H9 (cell line): ENCODE results near the gene CMTM2. TPM values are rescaled to one million over a fixed set of nuclear protein-coding genes. Genes with fewer than 3 reads are reported as not detected.

Source experiments
- DNase-seq: peaks from one replicate; pipeline ENCODE4 v3.0.0-alpha.2; 2017
- H2AFZ ChIP-seq: one replicate; pipeline ENCODE4 v1.6.1; 2013; ENCODE audit warnings: mild to moderate bottlenecking, low read length, control low read depth, moderate library complexity
- H2AK5ac ChIP-seq: 2 replicates; pipeline ENCODE4 v1.6.1; 2013; ENCODE audit warnings: low read length, control low read depth, mixed read lengths; ENCODE audit not compliant: insufficient read length
- H2BK120ac ChIP-seq: one replicate; pipeline ENCODE4 v1.6.1; 2013; ENCODE audit warnings: low read depth, mild to moderate bottlenecking, low read length, control low read depth, inconsistent platforms; ENCODE audit not compliant: poor library complexity, severe bottlenecking
- H2BK12ac ChIP-seq: 2 replicates; pipeline ENCODE4 v1.6.1; 2013; ENCODE audit warnings: low read length, control low read depth, mixed read lengths, low read depth; ENCODE audit not compliant: insufficient read length
- H2BK15ac ChIP-seq: 2 replicates; pipeline ENCODE4 v1.6.1; 2013; ENCODE audit warnings: low read depth, low read length, control low read depth
- H2BK20ac ChIP-seq: one replicate; pipeline ENCODE4 v1.6.1; 2013; ENCODE audit warnings: low read depth, mild to moderate bottlenecking, low read length, control low read depth, inconsistent platforms; ENCODE audit not compliant: poor library complexity, severe bottlenecking
- H2BK5ac ChIP-seq: 2 replicates; pipeline ENCODE4 v1.6.1; 2013; ENCODE audit warnings: low read length, control low read depth, mixed read lengths; ENCODE audit not compliant: insufficient read length
- H3K14ac ChIP-seq: 2 replicates; pipeline ENCODE4 v1.6.1; 2013; ENCODE audit warnings: low read length, control low read depth; ENCODE audit not compliant: insufficient read depth
- H3K18ac ChIP-seq: 2 replicates; pipeline ENCODE4 v1.6.1; 2013; ENCODE audit warnings: low read depth, mild to moderate bottlenecking, mixed read lengths, low read length, control low read depth; ENCODE audit not compliant: insufficient read length
- H3K23ac ChIP-seq: 2 replicates; pipeline ENCODE4 v1.6.1; 2013; ENCODE audit warnings: low read length, control low read depth, mixed read lengths, low read depth; ENCODE audit not compliant: insufficient read length
- H3K23me2 ChIP-seq: 2 replicates; pipeline ENCODE4 v1.6.1; 2013; ENCODE audit warnings: low read depth, mild to moderate bottlenecking, mixed read lengths, low read length, control low read depth; ENCODE audit not compliant: insufficient read length, poor library complexity, severe bottlenecking
- H3K27ac ChIP-seq: 2 replicates; pipeline ENCODE4 v1.5.1; 2013; ENCODE audit warnings: low read length, control low read depth, mixed read lengths, low read depth; ENCODE audit not compliant: insufficient read length
- H3K27me3 ChIP-seq: 2 replicates; pipeline ENCODE4 v1.6.1; 2013; ENCODE audit warnings: low read length, control low read depth, inconsistent platforms; ENCODE audit not compliant: insufficient read depth
- H3K4ac ChIP-seq: 2 replicates; pipeline ENCODE4 v1.6.1; 2013; ENCODE audit warnings: low read depth, mild to moderate bottlenecking, control low read depth, inconsistent platforms, low read length, moderate library complexity
- H3K4me1 ChIP-seq: 2 replicates; pipeline ENCODE4 v1.6.1; 2013; ENCODE audit warnings: low read length, control low read depth, inconsistent platforms; ENCODE audit not compliant: insufficient read depth
- H3K4me2 ChIP-seq: 2 replicates; pipeline ENCODE4 v1.6.1; 2013; ENCODE audit warnings: low read length, control low read depth, mixed read lengths; ENCODE audit not compliant: insufficient read length, insufficient read depth
- H3K56ac ChIP-seq: 2 replicates; pipeline ENCODE4 v1.6.1; 2013; ENCODE audit warnings: low read depth, mild to moderate bottlenecking, mixed read lengths, low read length, control low read depth; ENCODE audit not compliant: insufficient read length
- H3K79me1 ChIP-seq: 2 replicates; pipeline ENCODE4 v1.6.1; 2013; ENCODE audit warnings: low read depth, mild to moderate bottlenecking, moderate library complexity, low read length, control low read depth, inconsistent platforms; ENCODE audit not compliant: insufficient read depth, poor library complexity, severe bottlenecking
- H3K79me2 ChIP-seq: 2 replicates; pipeline ENCODE4 v1.6.1; 2013; ENCODE audit warnings: low read length, control low read depth, inconsistent platforms; ENCODE audit not compliant: insufficient read depth
- H3K9ac ChIP-seq: 2 replicates; pipeline ENCODE4 v1.6.1; 2013; ENCODE audit warnings: low read length, control low read depth, mixed read lengths; ENCODE audit not compliant: insufficient read length; ENCODE audit errors: extremely low read depth
- H3K9me3 ChIP-seq: one replicate; pipeline ENCODE4 v1.6.1; 2013; ENCODE audit warnings: low read depth, low read length, inconsistent platforms; ENCODE audit not compliant: control insufficient read depth
- H3T11ph ChIP-seq: one replicate; pipeline ENCODE4 v1.6.1; 2013; ENCODE audit warnings: mild to moderate bottlenecking, low read length, control low read depth, inconsistent platforms
- H4K20me1 ChIP-seq: one replicate; pipeline ENCODE4 v1.6.1; 2013; ENCODE audit not compliant: control insufficient read depth, insufficient read length, insufficient read depth
- H4K5ac ChIP-seq: 2 replicates; pipeline ENCODE4 v1.6.1; 2013; ENCODE audit warnings: low read depth, mild to moderate bottlenecking, mixed read lengths, low read length, control low read depth; ENCODE audit not compliant: insufficient read length
- H4K8ac ChIP-seq: replicated peaks from 2 replicates; pipeline ENCODE4 v1.6.1; 2013; ENCODE audit warnings: low read length, control low read depth, mixed read lengths, low read depth; ENCODE audit not compliant: insufficient read length
- H4K91ac ChIP-seq: 2 replicates; pipeline ENCODE4 v1.6.1; 2013; ENCODE audit warnings: low read depth, mild to moderate bottlenecking, moderate library complexity, mixed read lengths, low read length, control low read depth; ENCODE audit not compliant: insufficient read length
- H3K27ac Mint-ChIP-seq, 3 experiments: 2 replicates in 2 of 3; 3 replicates in 1 of 3; pipeline ENCODE4 v1.8.0; 2020 to 2021; ENCODE audit warnings: mixed read lengths in 3 of 3, mild to moderate bottlenecking in 1 of 3, moderate library complexity in 1 of 3
- H3K27me3 Mint-ChIP-seq: 2 replicates; pipeline ENCODE4 v1.8.0; 2021; ENCODE audit warnings: low read depth, mild to moderate bottlenecking, moderate library complexity, mixed read lengths
- H3K36me3 Mint-ChIP-seq, 3 experiments: 2 replicates in 2 of 3; 3 replicates in 1 of 3; pipeline ENCODE4 v1.8.0; 2020 to 2021; ENCODE audit warnings: low read depth in 3 of 3, mixed read lengths in 3 of 3; ENCODE audit not compliant: insufficient read depth in 1 of 3
- H3K4me1 Mint-ChIP-seq, 2 experiments: 2 replicates each; pipeline ENCODE4 v1.8.0; 2020; ENCODE audit warnings: mixed read lengths in 2 of 2
- H3K4me3 Mint-ChIP-seq, 2 experiments: 2 replicates in 1 of 2; 3 replicates in 1 of 2; pipeline ENCODE4 v1.8.0; 2020 to 2021; ENCODE audit warnings: mild to moderate bottlenecking in 2 of 2, mixed read lengths in 2 of 2, moderate library complexity in 1 of 2
- H3K9me3 Mint-ChIP-seq, 2 experiments: 2 replicates in 1 of 2; 3 replicates in 1 of 2; pipeline ENCODE4 v1.8.0; 2020; ENCODE audit warnings: mild to moderate bottlenecking in 2 of 2, mixed read lengths in 2 of 2, moderate library complexity in 1 of 2
- WGBS: extraction: QIAGEN DNeasy Blood & Tissue Kit; methylation state at CpG from one replicate; pipeline ENCODE4 v1.1.7; 2013; ENCODE audit warnings: missing lambda C conversion rate, low lambda C conversion rate, mixed read lengths; ENCODE audit not compliant: insufficient read length; ENCODE audit errors: extremely low coverage; 5-methylcytosine and 5-hydroxymethylcytosine counted together
- total RNA-seq: library from RNA; stranded (reverse); gene quantifications from 2 replicates; pipeline ENCODE4 v1.2.1, GENCODE V29; 2021
- TF ChIP-seq, protein P1 (sequence below): fragments of 200-600 bp; sonication (generic); conservative IDR thresholded peaks from 3 replicates; pipeline ENCODE4 v1.8.0; 2021; ENCODE audit warnings: antibody characterized with exemption, mild to moderate bottlenecking

CMTM2 gene
- total RNA-seq, 1 experiment from 2014 or later, result not detected

DNA sequence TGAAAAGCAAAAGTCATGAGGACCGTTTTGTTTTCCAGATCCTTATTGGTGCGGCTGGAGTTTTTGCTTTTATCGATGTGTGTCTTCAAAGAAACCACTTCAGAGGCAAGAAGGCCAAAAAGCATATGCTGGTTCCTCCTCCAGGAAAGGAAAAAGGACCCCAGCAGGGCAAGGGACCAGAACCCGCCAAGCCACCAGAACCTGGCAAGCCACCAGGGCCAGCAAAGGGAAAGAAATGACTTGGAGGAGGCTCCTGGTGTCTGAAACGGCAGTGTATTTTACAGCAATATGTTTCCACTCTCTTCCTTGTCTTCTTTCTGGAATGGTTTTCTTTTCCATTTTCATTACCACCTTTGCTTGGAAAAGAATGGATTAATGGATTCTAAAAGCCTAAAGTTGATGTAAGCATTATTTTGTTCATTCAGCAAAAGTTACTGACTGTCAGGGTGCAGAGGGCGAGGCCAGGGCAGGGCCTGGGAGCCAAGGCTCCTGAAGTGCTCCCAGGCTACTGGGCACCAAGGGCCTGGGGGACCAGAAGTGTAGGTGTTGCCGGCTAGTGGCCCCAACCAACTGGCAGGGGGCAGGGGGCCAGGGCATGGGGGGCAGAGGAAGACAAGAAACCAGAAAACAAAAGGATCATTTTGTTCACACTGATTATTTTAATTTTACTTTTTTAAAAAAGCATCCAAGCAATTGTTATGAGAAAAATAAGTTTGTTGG is 8.8 kb downstream of the CMTM2 start:
- TF ChIP-seq, protein P1, sequence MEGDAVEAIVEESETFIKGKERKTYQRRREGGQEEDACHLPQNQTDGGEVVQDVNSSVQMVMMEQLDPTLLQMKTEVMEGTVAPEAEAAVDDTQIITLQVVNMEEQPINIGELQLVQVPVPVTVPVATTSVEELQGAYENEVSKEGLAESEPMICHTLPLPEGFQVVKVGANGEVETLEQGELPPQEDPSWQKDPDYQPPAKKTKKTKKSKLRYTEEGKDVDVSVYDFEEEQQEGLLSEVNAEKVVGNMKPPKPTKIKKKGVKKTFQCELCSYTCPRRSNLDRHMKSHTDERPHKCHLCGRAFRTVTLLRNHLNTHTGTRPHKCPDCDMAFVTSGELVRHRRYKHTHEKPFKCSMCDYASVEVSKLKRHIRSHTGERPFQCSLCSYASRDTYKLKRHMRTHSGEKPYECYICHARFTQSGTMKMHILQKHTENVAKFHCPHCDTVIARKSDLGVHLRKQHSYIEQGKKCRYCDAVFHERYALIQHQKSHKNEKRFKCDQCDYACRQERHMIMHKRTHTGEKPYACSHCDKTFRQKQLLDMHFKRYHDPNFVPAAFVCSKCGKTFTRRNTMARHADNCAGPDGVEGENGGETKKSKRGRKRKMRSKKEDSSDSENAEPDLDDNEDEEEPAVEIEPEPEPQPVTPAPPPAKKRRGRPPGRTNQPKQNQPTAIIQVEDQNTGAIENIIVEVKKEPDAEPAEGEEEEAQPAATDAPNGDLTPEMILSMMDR, result no peak
- Histone ChIP-seq H2AK5ac (no peak overlapping the region), H3K79me2 (no peaks in the 10 kb centered on the region), H3T11ph (no peak overlapping the region), H3K23ac (no peak overlapping the region), H3K14ac (no peak overlapping the region), H2BK20ac (no peak overlapping the region), H3K9ac (no peak overlapping the region), H2BK5ac (no peak overlapping the region), H3K56ac (no peak overlapping the region), H2AFZ (no peak overlapping the region), H4K20me1 (no peaks in the 10 kb centered on the region), H3K79me1 (no peaks in the 10 kb centered on the region), H4K5ac (no peak overlapping the region), H3K4me2 (no peak overlapping the region), H2BK15ac (no peak overlapping the region), H4K91ac (no peak overlapping the region), H4K8ac (no peak overlapping the region), H2BK120ac (no peak overlapping the region), H2BK12ac (no peak overlapping the region), H3K18ac (no peak overlapping the region), H3K27me3 (no peaks in the 10 kb centered on the region), H3K23me2 (no peaks in the 10 kb centered on the region), H3K4ac (no peak overlapping the region), H3K9me3 (no peaks in the 10 kb centered on the region), H3K27ac (no peak overlapping the region), H3K4me1 (no peaks in the 10 kb centered on the region)
- DNase-seq, result no peak
- Mint-ChIP-seq H3K4me1 (peaks cover 12 to 20% of the 10 kb centered on the region in 2 experiments), H3K36me3 (no peaks in the 10 kb centered on the region), H3K27me3 (no peaks in the 10 kb centered on the region; the same call in 1 of the 2 replicates), H3K4me3 (no peak overlapping the region), H3K27ac (no peak overlapping the region; a peak in 1 of 7 replicates), H3K9me3 (no peaks in the 10 kb centered on the region)
- no CpG with 5 or more reads among the region's 7 CpGs for WGBS
